HEK293 (cell line): ENCODE results near the gene HRG.

Experiments used
- GFI1B ChIP-seq: fragments of 450-650 bp; formaldehyde crosslinking; IDR thresholded peaks from 2 replicates; pipeline ENCODE4 v1.5.1; 2016; ENCODE audit warnings: missing biosample characterization, missing genetic modification characterization
- GLI4 ChIP-seq: fragments of 450-650 bp; formaldehyde crosslinking; IDR thresholded peaks from 2 replicates; pipeline ENCODE4 v1.5.1; 2016; ENCODE audit warnings: missing biosample characterization, missing genetic modification characterization
- PATZ1 ChIP-seq: fragments of 450-650 bp; formaldehyde crosslinking; IDR thresholded peaks from 2 replicates; pipeline ENCODE4 v1.5.1; 2016; ENCODE audit warnings: missing biosample characterization, missing genetic modification characterization
- RBAK ChIP-seq: fragments of 450-650 bp; formaldehyde crosslinking; IDR thresholded peaks from 2 replicates; pipeline ENCODE4 v1.5.1; 2016; ENCODE audit warnings: missing biosample characterization, missing genetic modification characterization
- SALL2 ChIP-seq: fragments of 450-650 bp; formaldehyde crosslinking; IDR thresholded peaks from 2 replicates; pipeline ENCODE4 v1.5.0; 2017; ENCODE audit warnings: missing biosample characterization, mild to moderate bottlenecking, missing genetic modification characterization, borderline replicate concordance
- YY1 ChIP-seq: fragments of 450-650 bp; formaldehyde crosslinking; IDR thresholded peaks from 2 replicates; pipeline ENCODE4 v1.5.1; 2018; ENCODE audit warnings: missing biosample characterization, missing genetic modification characterization
- ZBTB8A ChIP-seq: fragments of 450-650 bp; formaldehyde crosslinking; IDR thresholded peaks from 2 replicates; pipeline ENCODE4 v1.5.1; 2016; ENCODE audit warnings: missing biosample characterization, missing genetic modification characterization
- ZNF2 ChIP-seq: fragments of 450-650 bp; formaldehyde crosslinking; IDR thresholded peaks from 2 replicates; pipeline ENCODE4 v1.5.1; 2016; ENCODE audit warnings: missing biosample characterization, missing genetic modification characterization
- ZNF350 ChIP-seq: fragments of 450-650 bp; formaldehyde crosslinking; IDR thresholded peaks from 2 replicates; pipeline ENCODE4 v1.5.0; 2017; ENCODE audit warnings: missing biosample characterization, mild to moderate bottlenecking, missing genetic modification characterization
- ZNF404 ChIP-seq: fragments of 450-650 bp; formaldehyde crosslinking; IDR thresholded peaks from 2 replicates; pipeline ENCODE4 v1.5.1; 2017; ENCODE audit warnings: missing biosample characterization, missing genetic modification characterization
- ZNF548 ChIP-seq: fragments of 450-650 bp; formaldehyde crosslinking; IDR thresholded peaks from 2 replicates; pipeline ENCODE4 v1.5.1; 2016; ENCODE audit warnings: missing biosample characterization, missing genetic modification characterization
- ZNF701 ChIP-seq: fragments of 450-650 bp; formaldehyde crosslinking; IDR thresholded peaks from 2 replicates; pipeline ENCODE4 v1.5.1; 2016; ENCODE audit warnings: missing biosample characterization, missing genetic modification characterization
- TF ChIP-seq, protein P1 (sequence below): fragments of 450-650 bp; formaldehyde crosslinking; IDR thresholded peaks from 2 replicates; pipeline ENCODE4 v1.5.1; 2016; ENCODE audit warnings: missing biosample characterization, missing genetic modification characterization
- TF ChIP-seq, protein P2 (sequence below): fragments of 450-650 bp; formaldehyde crosslinking; IDR thresholded peaks from 2 replicates; pipeline ENCODE4 v1.5.1; 2016; ENCODE audit warnings: missing biosample characterization, missing genetic modification characterization

- TF ChIP-seq PATZ1 (tag by site-specific recombination) (no peak), ZNF701 (tag by site-specific recombination) (no peak), SALL2 (tag by site-specific recombination) (no peak), GFI1B (tag by site-specific recombination) (no peak), ZBTB8A (tag by site-specific recombination) (no peak), ZNF350 (tag by site-specific recombination) (no peak), YY1 (tag by site-specific recombination) (no peak), RBAK (tag by site-specific recombination) (no peak), ZNF404 (tag by site-specific recombination) (no peak), ZNF548 (tag by site-specific recombination) (no peak), GLI4 (tag by site-specific recombination) (no peak), ZNF2 (tag by site-specific recombination) (no peak)
- TF ChIP-seq, protein P1, sequence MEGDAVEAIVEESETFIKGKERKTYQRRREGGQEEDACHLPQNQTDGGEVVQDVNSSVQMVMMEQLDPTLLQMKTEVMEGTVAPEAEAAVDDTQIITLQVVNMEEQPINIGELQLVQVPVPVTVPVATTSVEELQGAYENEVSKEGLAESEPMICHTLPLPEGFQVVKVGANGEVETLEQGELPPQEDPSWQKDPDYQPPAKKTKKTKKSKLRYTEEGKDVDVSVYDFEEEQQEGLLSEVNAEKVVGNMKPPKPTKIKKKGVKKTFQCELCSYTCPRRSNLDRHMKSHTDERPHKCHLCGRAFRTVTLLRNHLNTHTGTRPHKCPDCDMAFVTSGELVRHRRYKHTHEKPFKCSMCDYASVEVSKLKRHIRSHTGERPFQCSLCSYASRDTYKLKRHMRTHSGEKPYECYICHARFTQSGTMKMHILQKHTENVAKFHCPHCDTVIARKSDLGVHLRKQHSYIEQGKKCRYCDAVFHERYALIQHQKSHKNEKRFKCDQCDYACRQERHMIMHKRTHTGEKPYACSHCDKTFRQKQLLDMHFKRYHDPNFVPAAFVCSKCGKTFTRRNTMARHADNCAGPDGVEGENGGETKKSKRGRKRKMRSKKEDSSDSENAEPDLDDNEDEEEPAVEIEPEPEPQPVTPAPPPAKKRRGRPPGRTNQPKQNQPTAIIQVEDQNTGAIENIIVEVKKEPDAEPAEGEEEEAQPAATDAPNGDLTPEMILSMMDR (tag by site-specific recombination), result no peak
- TF ChIP-seq, protein P2, sequence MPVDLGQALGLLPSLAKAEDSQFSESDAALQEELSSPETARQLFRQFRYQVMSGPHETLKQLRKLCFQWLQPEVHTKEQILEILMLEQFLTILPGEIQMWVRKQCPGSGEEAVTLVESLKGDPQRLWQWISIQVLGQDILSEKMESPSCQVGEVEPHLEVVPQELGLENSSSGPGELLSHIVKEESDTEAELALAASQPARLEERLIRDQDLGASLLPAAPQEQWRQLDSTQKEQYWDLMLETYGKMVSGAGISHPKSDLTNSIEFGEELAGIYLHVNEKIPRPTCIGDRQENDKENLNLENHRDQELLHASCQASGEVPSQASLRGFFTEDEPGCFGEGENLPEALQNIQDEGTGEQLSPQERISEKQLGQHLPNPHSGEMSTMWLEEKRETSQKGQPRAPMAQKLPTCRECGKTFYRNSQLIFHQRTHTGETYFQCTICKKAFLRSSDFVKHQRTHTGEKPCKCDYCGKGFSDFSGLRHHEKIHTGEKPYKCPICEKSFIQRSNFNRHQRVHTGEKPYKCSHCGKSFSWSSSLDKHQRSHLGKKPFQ (tag by site-specific recombination), result no peak
Measured at GRCh38 chr3:186678604-186679003, 12.8 kb downstream of the HRG start.
